ENCODE results near the gene PDE9A. TPM values are rescaled to one million over a fixed set of nuclear protein-coding genes. Genes with fewer than 3 reads are reported as not detected.

The PDE9A gene
- total and polyA plus RNA-seq, 2 experiments from 2014 or later = 26.5 to 31.1 TPM

GRCh38 chr21:42757422-42757821 is 104.0 kb downstream of the PDE9A start:
- Histone ChIP-seq H3K36me3 (ENCODE audit: insufficient read depth) (no peaks in the 10 kb centered on the region), H3K9me2 (ENCODE audit: insufficient read depth) (no peaks in the 10 kb centered on the region), H3K4me1 (ENCODE audit: insufficient read depth) (no peaks in the 10 kb centered on the region), H4K20me1 (replicated peaks; ENCODE audit: insufficient read depth) (no peaks in the 10 kb centered on the region), H3K27ac (ENCODE audit: low read depth) (no peak overlapping the region), H3K79me2 (replicated peaks; ENCODE audit: insufficient read depth) (no peaks in the 10 kb centered on the region), H2AFZ (no peak overlapping the region), H3F3A (replicated peaks; ENCODE audit: low read depth) (no peaks in the 10 kb centered on the region), H3K27me3 (ENCODE audit: insufficient read depth) (no peaks in the 10 kb centered on the region), H3K4me2 (no peak overlapping the region), H3K4me3 (no peak overlapping the region)
- TF ChIP-seq ZNF331 (CRISPR knock-in tag; IDR thresholded peaks at IDR 0.05; ENCODE audit: low read depth) (no peak), CREB1 (CRISPR knock-in tag; IDR thresholded peaks at IDR 0.05; ENCODE audit: low read depth) (no peak), POLR2AphosphoS5 (IDR thresholded peaks at IDR 0.05; ENCODE audit: low read depth) (no peak), STAT1 (IDR thresholded peaks at IDR 0.05; ENCODE audit: unreplicated experiment) (no peak), NANOG (IDR thresholded peaks at IDR 0.05; ENCODE audit: borderline replicate concordance) (no peak), EZH2phosphoT487 (IDR thresholded peaks at IDR 0.05; ENCODE audit: unreplicated experiment) (no peak), ETS1 (IDR thresholded peaks at IDR 0.05) (no peak), ZNF462 (CRISPR knock-in tag; IDR thresholded peaks at IDR 0.05) (no peak), CTCF (conservative IDR thresholded peaks at IDR 0.05; ENCODE audit: low read depth in 2 of 2) (no peak), REST (IDR thresholded peaks at IDR 0.05; ENCODE audit: unreplicated experiment) (no peak), ZNF114 (CRISPR knock-in tag; IDR thresholded peaks at IDR 0.05) (no peak), EZH2 (IDR thresholded peaks at IDR 0.05; ENCODE audit: low read depth, unreplicated experiment) (no peak), JUNB (IDR thresholded peaks at IDR 0.05; ENCODE audit: unreplicated experiment) (no peak)
- no peaks in the 10 kb centered on the region for H3K9me3 Mint-ChIP-seq
- H3K27ac Mint-ChIP-seq = no peak overlapping the region
- peaks cover 7% of the 10 kb centered on the region for H3K4me1 Mint-ChIP-seq
- peaks cover 10% of the 10 kb centered on the region; the same call in 2 of the 3 replicates for H3K36me3 Mint-ChIP-seq (ENCODE audit: low read depth)
- H3K27me3 Mint-ChIP-seq (ENCODE audit: insufficient read depth, low read depth, poor library complexity) = peaks cover 17% of the 10 kb centered on the region
- DNase-seq (ENCODE audit: low spot score) = no peak
- ATAC-seq = no peak
- no peak overlapping the region for H3K4me3 Mint-ChIP-seq
